Vagina (tissue), 2 donors: ENCODE results near the gene JUP.
A peak's percentile ranks its signal among the peaks of the same experiment; 100 is the strongest.

Experiments
- POLR2AphosphoS5 ChIP-seq, 2 donors: sonication (generic); formaldehyde crosslinking; IDR thresholded peaks; one replicate each; pipeline ENCODE4 v1.9.0; 2017; ENCODE audit warnings: antibody characterized with exemption in 2 of 2, mild to moderate bottlenecking in 2 of 2, low read depth in 1 of 2; ENCODE audit not compliant: insufficient read depth in 1 of 2
- TF ChIP-seq, protein P1 (sequence below), 3 experiments: fragments of 450-650 bp in 2 of 3; fragments of 200-600 bp in 1 of 3; sonication (generic) in 1 of 3; IDR thresholded peaks; one replicate each; pipeline ENCODE4 v1.5.1; 2017 to 2019; ENCODE audit warnings: antibody characterized with exemption in 3 of 3, mild to moderate bottlenecking in 2 of 3, moderate library complexity in 2 of 3

- TF ChIP-seq, protein P1, sequence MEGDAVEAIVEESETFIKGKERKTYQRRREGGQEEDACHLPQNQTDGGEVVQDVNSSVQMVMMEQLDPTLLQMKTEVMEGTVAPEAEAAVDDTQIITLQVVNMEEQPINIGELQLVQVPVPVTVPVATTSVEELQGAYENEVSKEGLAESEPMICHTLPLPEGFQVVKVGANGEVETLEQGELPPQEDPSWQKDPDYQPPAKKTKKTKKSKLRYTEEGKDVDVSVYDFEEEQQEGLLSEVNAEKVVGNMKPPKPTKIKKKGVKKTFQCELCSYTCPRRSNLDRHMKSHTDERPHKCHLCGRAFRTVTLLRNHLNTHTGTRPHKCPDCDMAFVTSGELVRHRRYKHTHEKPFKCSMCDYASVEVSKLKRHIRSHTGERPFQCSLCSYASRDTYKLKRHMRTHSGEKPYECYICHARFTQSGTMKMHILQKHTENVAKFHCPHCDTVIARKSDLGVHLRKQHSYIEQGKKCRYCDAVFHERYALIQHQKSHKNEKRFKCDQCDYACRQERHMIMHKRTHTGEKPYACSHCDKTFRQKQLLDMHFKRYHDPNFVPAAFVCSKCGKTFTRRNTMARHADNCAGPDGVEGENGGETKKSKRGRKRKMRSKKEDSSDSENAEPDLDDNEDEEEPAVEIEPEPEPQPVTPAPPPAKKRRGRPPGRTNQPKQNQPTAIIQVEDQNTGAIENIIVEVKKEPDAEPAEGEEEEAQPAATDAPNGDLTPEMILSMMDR (IDR thresholded peaks at IDR 0.05), result no peak
- TF ChIP-seq POLR2AphosphoS5 (IDR thresholded peaks at IDR 0.05; ENCODE audit: insufficient read depth in 1 of 2, low read depth in 1 of 2), result peak in 1 of 2 donors; percentile 31
Observed at GRCh38 chr17:41835800-41836549, 49.5 kb upstream of the JUP start, which contains the start of gene NT5C3B.
